Neural cell (in vitro differentiated cells): ENCODE data around the gene CRTAC1. TPM values are rescaled to one million over a fixed set of nuclear protein-coding genes. Genes with fewer than 3 reads are reported as not detected.

ENCODE experiments used
- H2AFZ ChIP-seq: fragments of 200-600, 300-800 bp; sonication (generic), shearing (Covaris generic); 2 replicates; pipeline ENCODE4 v1.6.0; 2014; ENCODE audit warnings: low read depth, mild to moderate bottlenecking, antibody characterized with exemption, low read length, moderate library complexity
- H3F3A ChIP-seq: fragments of 200-600 bp; shearing (Covaris generic); 2 replicates; pipeline ENCODE4 v1.6.1; 2016; ENCODE audit warnings: mild to moderate bottlenecking, moderate library complexity, mixed read lengths, antibody characterized with exemption, low read length; ENCODE audit not compliant: insufficient read depth, poor library complexity, severe bottlenecking
- H3K27ac ChIP-seq: fragments of 200-600, 300-800 bp; sonication (generic), shearing (Covaris generic); 2 replicates; pipeline ENCODE4 v1.5.1; 2014; ENCODE audit warnings: mild to moderate bottlenecking, low read length, moderate library complexity
- H3K27me3 ChIP-seq: fragments of 300-800, 200-600 bp; sonication (generic), shearing (Covaris generic); 2 replicates; pipeline ENCODE4 v1.6.0; 2014; ENCODE audit warnings: mild to moderate bottlenecking, low read depth, low read length, moderate library complexity; ENCODE audit not compliant: insufficient read depth
- H3K36me3 ChIP-seq: fragments of 300-800, 200-600 bp; sonication (generic), shearing (Covaris generic); 2 replicates; pipeline ENCODE4 v1.5.1; 2014; ENCODE audit warnings: mild to moderate bottlenecking, antibody characterized with exemption, low read length, moderate library complexity; ENCODE audit not compliant: insufficient read depth
- H3K4me2 ChIP-seq: fragments of 300-800, 200-600 bp; sonication (generic), shearing (Covaris generic); 2 replicates; pipeline ENCODE4 v1.6.0; 2014; ENCODE audit warnings: mild to moderate bottlenecking, low read length
- H3K4me3 ChIP-seq: fragments of 300-800, 200-600 bp; sonication (generic), shearing (Covaris generic); 2 replicates; pipeline ENCODE4 v1.5.1; 2014; ENCODE audit warnings: mild to moderate bottlenecking, low read length, moderate library complexity
- H3K79me2 ChIP-seq: fragments of 200-600 bp; shearing (Covaris generic); replicated peaks from 2 replicates; pipeline ENCODE4 v1.6.0; 2014; ENCODE audit warnings: mild to moderate bottlenecking, low read length, moderate library complexity; ENCODE audit not compliant: insufficient read depth
- H3K9ac ChIP-seq: fragments of 300-800, 200-600 bp; sonication (generic), shearing (Covaris generic); 2 replicates; pipeline ENCODE4 v1.6.1; 2016; ENCODE audit warnings: mild to moderate bottlenecking, low read length, mixed read lengths
- H3K9me2 ChIP-seq: fragments of 200-600 bp; shearing (Covaris generic); 2 replicates; pipeline ENCODE4 v1.6.1; 2016; ENCODE audit warnings: mild to moderate bottlenecking, low read length, mixed read lengths; ENCODE audit not compliant: insufficient read depth
- H3K9me3 ChIP-seq: fragments of 200-600, 300-800 bp; sonication (generic), shearing (Covaris generic); 2 replicates; pipeline ENCODE4 v1.6.1; 2016; ENCODE audit warnings: mild to moderate bottlenecking, mixed run types, low read length, moderate library complexity, mixed read lengths
- H4K20me1 ChIP-seq: fragments of 200-600 bp; shearing (Covaris generic); 2 replicates; pipeline ENCODE4 v1.6.1; 2016; ENCODE audit warnings: mild to moderate bottlenecking, mixed run types; ENCODE audit not compliant: insufficient read depth
- EP300 ChIP-seq: fragments of 450-650 bp; conservative IDR thresholded peaks from 2 replicates; pipeline ENCODE4 v1.6.1; 2014; ENCODE audit warnings: antibody characterized with exemption, mild to moderate bottlenecking, moderate library complexity; ENCODE audit not compliant: poor library complexity, severe bottlenecking
- EZH2 ChIP-seq: fragments of 200-600, 300-800 bp; shearing (Covaris generic), sonication (generic); IDR thresholded peaks from 2 replicates; pipeline ENCODE4 v1.6.1; 2014; ENCODE audit warnings: antibody characterized with exemption, low read length, borderline replicate concordance, mild to moderate bottlenecking; ENCODE audit not compliant: insufficient read depth, poor library complexity, severe bottlenecking
- MXI1 ChIP-seq: fragments of 450-650 bp; conservative IDR thresholded peaks from 2 replicates; pipeline ENCODE4 v1.6.1; 2014; ENCODE audit warnings: antibody characterized with exemption, mild to moderate bottlenecking; ENCODE audit not compliant: poor library complexity, severe bottlenecking
- RAD21 ChIP-seq: fragments of 450-650 bp; conservative IDR thresholded peaks from 2 replicates; pipeline ENCODE4 v1.6.1; 2014; ENCODE audit warnings: antibody characterized with exemption, mild to moderate bottlenecking, moderate library complexity
- SMC3 ChIP-seq: fragments of 450-650 bp; conservative IDR thresholded peaks from 2 replicates; pipeline ENCODE4 v1.6.1; 2014; ENCODE audit warnings: antibody characterized with exemption, mild to moderate bottlenecking, moderate library complexity; ENCODE audit not compliant: poor library complexity
- polyA plus RNA-seq: library from polyadenylated mRNA; depleted of rRNA; stranded (reverse); fragments of >200 nt; gene quantifications from 2 replicates; pipeline ENCODE4 v1.2.3, GENCODE V29; 2014
- small RNA-seq, 3 experiments: library from RNA; depleted of rRNA; stranded (forward); fragments of <200 nt; gene quantifications; one replicate each; pipeline ENCODE3, GENCODE V24; 2012

The CRTAC1 gene
- polyA plus RNA-seq, 1 donor from 2014 or later, result 1.1 TPM

- no peaks in the 10 kb centered on the region for H3K36me3 ChIP-seq
These were observed 210.2 kb downstream of the CRTAC1 start for GRCh38 chr10:97820096-97820704.

GRCh38 chr10:97818572-97818971 is 211.8 kb downstream of the CRTAC1 start:
- TF ChIP-seq MXI1 (no peak), EP300 (no peak)
- Histone ChIP-seq H3K79me2 (no peaks in the 10 kb centered on the region), H3K9ac (no peak overlapping the region), H3K9me2 (no peaks in the 10 kb centered on the region), H3K4me2 (no peak overlapping the region), H3K27me3 (no peaks in the 10 kb centered on the region), H3K36me3 (no peaks in the 10 kb centered on the region), H2AFZ (no peak overlapping the region), H3K27ac (no peak overlapping the region), H3F3A (no peaks in the 10 kb centered on the region), H3K4me3 (no peak overlapping the region), H4K20me1 (no peaks in the 10 kb centered on the region), H3K9me3 (no peaks in the 10 kb centered on the region)

More at GRCh38 chr10:97820096-97820704, 210.2 kb downstream of the CRTAC1 start:
- H2AFZ ChIP-seq, result no peak overlapping the region
- H3K9me3 ChIP-seq, result no peaks in the 10 kb centered on the region
- no peak overlapping the region for H3K9ac ChIP-seq
- no peaks in the 10 kb centered on the region for H3K79me2 ChIP-seq
- no peak overlapping the region for H3K4me3 ChIP-seq
- no peaks in the 10 kb centered on the region for H4K20me1 ChIP-seq
- no peak overlapping the region for H3K4me2 ChIP-seq
- no peaks in the 10 kb centered on the region for H3F3A ChIP-seq
- no peaks in the 10 kb centered on the region for H3K9me2 ChIP-seq
- H3K27ac ChIP-seq, result no peak overlapping the region
- no peak for TF ChIP-seq EZH2
- no peak for TF ChIP-seq RAD21
- no peaks in the 10 kb centered on the region for H3K27me3 ChIP-seq

GRCh38 chr10:97816609-97817008 is 213.8 kb downstream of the CRTAC1 start:
- no peak overlapping the region for H3K27ac ChIP-seq
- H3K9me2 ChIP-seq, result no peaks in the 10 kb centered on the region
- no peaks in the 10 kb centered on the region for H3F3A ChIP-seq
- no peak overlapping the region for H3K4me2 ChIP-seq
- no peak for TF ChIP-seq EP300
- no peak for TF ChIP-seq EZH2
- no peak for TF ChIP-seq MXI1
- no peak for TF ChIP-seq RAD21
- no peak for TF ChIP-seq SMC3
- no peak overlapping the region for H3K9ac ChIP-seq
- no peaks in the 10 kb centered on the region for H3K27me3 ChIP-seq
- H3K9me3 ChIP-seq, result no peaks in the 10 kb centered on the region
- H2AFZ ChIP-seq, result no peak overlapping the region
- H3K4me3 ChIP-seq, result no peak overlapping the region
- H3K79me2 ChIP-seq, result no peaks in the 10 kb centered on the region
- no peaks in the 10 kb centered on the region for H4K20me1 ChIP-seq
- no peaks in the 10 kb centered on the region for H3K36me3 ChIP-seq

Small RNA genes within 50 kb of the gene (small RNA-seq; reads per million reads assigned to genes)
- 0 reads per million in 3 experiments for gene AL355301.1

Other genes starting within 250 kb of the CRTAC1 start
- gene GOLGA7B, start 180.8 kb downstream of the CRTAC1 start, polyA plus RNA-seq, result 29.8 and 30.4 TPM in 2 replicates
- gene R3HCC1L, start 104.0 kb upstream of the CRTAC1 start, polyA plus RNA-seq, result 11.1 and 12.8 TPM in 2 replicates
- not detected in 2 replicates for gene LOXL4, start 237.6 kb upstream of the CRTAC1 start, polyA plus RNA-seq